ENCODE data around the gene KANK3. TPM values are rescaled to one million over a fixed set of nuclear protein-coding genes. Genes with fewer than 3 reads are reported as not detected.

The KANK3 gene
- total and polyA plus RNA-seq, 10 of the 15 experiments (the other 5 are each of a cell fraction or from before 2014, with no cell fraction given) = 0.03 to 0.93 (median 0.22) TPM; not detected in 1

- TF ChIP-seq E4F1 (IDR thresholded peaks at IDR 0.05; ENCODE audit: borderline replicate concordance, partially characterized antibody) = peak; percentile 95
- TF ChIP-seq SP1 (IDR thresholded peaks at IDR 0.05; ENCODE audit: low read depth, low read length) = peak; percentile 97
- no peak for TF ChIP-seq STAT3 (IDR thresholded peaks at IDR 0.05; ENCODE audit: low read depth, low read length)
- peak; percentile 100 for TF ChIP-seq CREB1 (IDR thresholded peaks at IDR 0.05; ENCODE audit: low read depth)
- TF ChIP-seq MYB (IDR thresholded peaks at IDR 0.05; ENCODE audit: borderline replicate concordance, low read depth, low read length) = no peak
- peak; percentile 96 for TF ChIP-seq KLF5 (IDR thresholded peaks at IDR 0.05; ENCODE audit: partially characterized antibody)
- TF ChIP-seq SRF (IDR thresholded peaks at IDR 0.05; ENCODE audit: low read depth in 2 of 2, low read length in 2 of 2) = peak; percentile 99 to 100
- peak; percentile 28 for TF ChIP-seq MXI1 (IDR thresholded peaks at IDR 0.05; ENCODE audit: low read depth, low read length)
- no peak for TF ChIP-seq YBX1 (IDR thresholded peaks at IDR 0.05)
- TF ChIP-seq NFYA (IDR thresholded peaks at IDR 0.05; ENCODE audit: borderline replicate concordance, low read depth, low read length) = peak; percentile 70
- TF ChIP-seq NFXL1 (IDR thresholded peaks at IDR 0.05; ENCODE audit: borderline replicate concordance) = no peak; the same call in 1 of the 2 replicates
- TF ChIP-seq BCL11A (IDR thresholded peaks at IDR 0.05; ENCODE audit: low read depth, low read length) = no peak
- TF ChIP-seq YY1 (IDR thresholded peaks at IDR 0.05; ENCODE audit: low read depth, low read length) = peak; percentile 19; the same call in 1 of the 2 replicates
- TF ChIP-seq ETV6 (conservative IDR thresholded peaks at IDR 0.05 in 1 of 2, IDR thresholded peaks at IDR 0.05 in 1 of 2; ENCODE audit: borderline replicate concordance in 1 of 2, low read depth in 1 of 2) = no peak
- TF ChIP-seq TARDBP (IDR thresholded peaks at IDR 0.05; ENCODE audit: borderline replicate concordance) = no peak
- no peak for TF ChIP-seq ATF3 (IDR thresholded peaks at IDR 0.05; ENCODE audit: borderline replicate concordance, extremely low read depth, low read depth, low read length)
- TF ChIP-seq REST (IDR thresholded peaks at IDR 0.05; ENCODE audit: low read depth, low read length) = no peak
- peak; percentile 90 for TF ChIP-seq PRDM15 (CRISPR knock-in tag; IDR thresholded peaks at IDR 0.05)
Measured at GRCh38 chr19:8389891-8390616, 47.0 kb upstream of the KANK3 start, which contains the start of gene RAB11B (continued).

All from GM12878 (cell line).